ENCODE measurements around the gene IL3. TPM values are rescaled to one million over a fixed set of nuclear protein-coding genes. Genes with fewer than 3 reads are reported as not detected.

IL3 gene
- total and polyA plus RNA-seq, 9 of the 15 experiments (the other 6 are each of a cell fraction or from before 2014, with no cell fraction given), result not detected

DNA sequence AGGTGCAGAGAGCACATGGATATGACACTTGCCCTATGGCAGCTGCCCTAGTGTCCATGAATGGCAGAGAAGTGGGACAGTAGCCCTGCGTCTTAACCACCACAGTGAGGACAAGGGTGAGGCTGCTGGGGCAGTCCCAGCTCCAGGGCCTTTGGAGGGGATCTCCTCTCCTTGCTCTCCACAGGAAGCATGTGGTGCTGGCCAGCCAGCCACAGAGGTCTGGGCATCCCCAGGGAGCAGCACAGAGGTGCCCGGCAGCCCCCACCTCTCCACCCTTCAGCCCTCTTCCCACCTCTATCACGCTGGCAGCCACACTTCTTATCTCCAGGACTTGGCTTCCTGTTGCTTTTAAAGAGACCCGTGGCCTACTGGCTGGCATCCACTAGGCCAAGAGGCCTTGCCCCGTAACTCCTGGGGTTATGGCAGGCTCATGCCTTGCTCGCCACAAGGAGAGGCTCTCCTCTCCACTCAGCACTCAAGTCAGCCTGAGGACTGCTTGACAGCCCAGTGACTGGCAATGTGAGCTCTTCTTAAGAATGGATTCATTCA, 35.0 kb downstream of the IL3 start (continued):
- TF ChIP-seq, protein P1, sequence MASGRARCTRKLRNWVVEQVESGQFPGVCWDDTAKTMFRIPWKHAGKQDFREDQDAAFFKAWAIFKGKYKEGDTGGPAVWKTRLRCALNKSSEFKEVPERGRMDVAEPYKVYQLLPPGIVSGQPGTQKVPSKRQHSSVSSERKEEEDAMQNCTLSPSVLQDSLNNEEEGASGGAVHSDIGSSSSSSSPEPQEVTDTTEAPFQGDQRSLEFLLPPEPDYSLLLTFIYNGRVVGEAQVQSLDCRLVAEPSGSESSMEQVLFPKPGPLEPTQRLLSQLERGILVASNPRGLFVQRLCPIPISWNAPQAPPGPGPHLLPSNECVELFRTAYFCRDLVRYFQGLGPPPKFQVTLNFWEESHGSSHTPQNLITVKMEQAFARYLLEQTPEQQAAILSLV (tag; IDR thresholded peaks at IDR 0.05), result no peak
- TF ChIP-seq ZNF384 (IDR thresholded peaks at IDR 0.05; ENCODE audit: low read depth, low read length), result no peak
- TF ChIP-seq NCOR1 (IDR thresholded peaks at IDR 0.05), result no peak
- TF ChIP-seq ZNF121 (CRISPR knock-in tag; conservative IDR thresholded peaks at IDR 0.05), result no peak
- TF ChIP-seq ZNF76 (CRISPR knock-in tag; IDR thresholded peaks at IDR 0.05; ENCODE audit: borderline replicate concordance), result no peak
- no peak for TF ChIP-seq SP1 (CRISPR knock-in tag; IDR thresholded peaks at IDR 0.05)
- peak; percentile 89 for TF ChIP-seq ZNF24 (IDR thresholded peaks at IDR 0.05)
- TF ChIP-seq RBBP5 (IDR thresholded peaks at IDR 0.05; ENCODE audit: borderline replicate concordance, insufficient read depth, low read length, poor library complexity, severe bottlenecking), result no peak
- TF ChIP-seq ZNF699 (CRISPR knock-in tag; IDR thresholded peaks at IDR 0.05; ENCODE audit: insufficient replicate concordance), result no peak
- no peak for TF ChIP-seq FOXK2 (conservative IDR thresholded peaks at IDR 0.05 in 1 of 2, IDR thresholded peaks at IDR 0.05 in 1 of 2; ENCODE audit: low read depth in 2 of 2)
- no peak for TF ChIP-seq RCOR1 (IDR thresholded peaks at IDR 0.05; ENCODE audit: borderline replicate concordance in 1 of 2, low read depth in 2 of 2, low read length in 2 of 2)
- TF ChIP-seq ZNF124 (CRISPR knock-in tag; IDR thresholded peaks at IDR 0.05), result no peak
- no peak for TF ChIP-seq SNIP1 (IDR thresholded peaks at IDR 0.05; ENCODE audit: low read depth)
- TF ChIP-seq, protein P2, sequence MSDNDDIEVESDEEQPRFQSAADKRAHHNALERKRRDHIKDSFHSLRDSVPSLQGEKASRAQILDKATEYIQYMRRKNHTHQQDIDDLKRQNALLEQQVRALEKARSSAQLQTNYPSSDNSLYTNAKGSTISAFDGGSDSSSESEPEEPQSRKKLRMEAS (CRISPR knock-in tag; IDR thresholded peaks at IDR 0.05), result 0 out of 2 replicates have a peak, but pooled peaks have one; percentile 17

Measured in K562 (cell line).